C4-2B (cell line): ENCODE results near the gene MGRN1.

ENCODE experiments used
- CTCF ChIP-seq: fragments of 450-650 bp; conservative IDR thresholded peaks from 2 replicates; pipeline ENCODE4 v1.5.1; 2017; ENCODE audit warnings: mild to moderate bottlenecking
- ZFX ChIP-seq: fragments of 450-650 bp; IDR thresholded peaks from 2 replicates; pipeline ENCODE4 v1.6.1; 2017

GRCh38 chr16:4602331-4602730 is 22.3 kb upstream of the MGRN1 start:
- no peak for TF ChIP-seq CTCF
- TF ChIP-seq ZFX: no peak
